Measurements from ENCODE around the gene NDC1. TPM values are rescaled to one million over a fixed set of nuclear protein-coding genes. Genes with fewer than 3 reads are reported as not detected.

Gene NDC1
- total and polyA plus RNA-seq, 2 experiments from 2014 or later = 11.7 to 20.5 TPM

DNA sequence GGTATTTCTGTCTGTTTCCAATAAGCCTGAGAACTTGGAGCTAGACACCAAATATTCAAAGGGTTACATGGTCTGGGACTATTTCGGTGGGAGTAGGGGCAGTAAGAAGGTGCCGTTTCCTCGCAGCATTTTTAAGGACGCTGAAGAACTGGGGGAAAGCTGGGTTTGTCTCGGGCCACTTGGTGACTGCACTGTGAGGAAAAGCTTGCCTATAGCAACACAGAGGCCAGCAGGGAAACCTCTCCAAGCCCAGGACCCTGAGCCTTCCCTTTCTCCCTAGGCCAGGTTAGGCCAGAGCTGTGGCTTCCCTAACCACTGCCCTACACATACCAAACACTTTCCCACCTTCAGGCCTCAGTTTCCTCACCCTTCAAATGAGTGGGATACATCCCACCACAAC, 102.4 kb downstream of the NDC1 start:
- Histone ChIP-seq H3K9me3 (ENCODE audit: low read depth) (no peaks in the 10 kb centered on the region), H3K4me1 (ENCODE audit: low read depth) (peaks cover 5% of the 10 kb centered on the region), H3K27ac (no peak overlapping the region), H3K27me3 (peaks cover 43% of the 10 kb centered on the region), H3K4me3 (no peak overlapping the region), H3K36me3 (no peaks in the 10 kb centered on the region)
- DNase-seq (ENCODE audit: low read depth in 1 of 2, low spot score in 1 of 2) = peak in 1 of 2 donors; percentile 12
- TF ChIP-seq, protein P1, sequence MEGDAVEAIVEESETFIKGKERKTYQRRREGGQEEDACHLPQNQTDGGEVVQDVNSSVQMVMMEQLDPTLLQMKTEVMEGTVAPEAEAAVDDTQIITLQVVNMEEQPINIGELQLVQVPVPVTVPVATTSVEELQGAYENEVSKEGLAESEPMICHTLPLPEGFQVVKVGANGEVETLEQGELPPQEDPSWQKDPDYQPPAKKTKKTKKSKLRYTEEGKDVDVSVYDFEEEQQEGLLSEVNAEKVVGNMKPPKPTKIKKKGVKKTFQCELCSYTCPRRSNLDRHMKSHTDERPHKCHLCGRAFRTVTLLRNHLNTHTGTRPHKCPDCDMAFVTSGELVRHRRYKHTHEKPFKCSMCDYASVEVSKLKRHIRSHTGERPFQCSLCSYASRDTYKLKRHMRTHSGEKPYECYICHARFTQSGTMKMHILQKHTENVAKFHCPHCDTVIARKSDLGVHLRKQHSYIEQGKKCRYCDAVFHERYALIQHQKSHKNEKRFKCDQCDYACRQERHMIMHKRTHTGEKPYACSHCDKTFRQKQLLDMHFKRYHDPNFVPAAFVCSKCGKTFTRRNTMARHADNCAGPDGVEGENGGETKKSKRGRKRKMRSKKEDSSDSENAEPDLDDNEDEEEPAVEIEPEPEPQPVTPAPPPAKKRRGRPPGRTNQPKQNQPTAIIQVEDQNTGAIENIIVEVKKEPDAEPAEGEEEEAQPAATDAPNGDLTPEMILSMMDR (IDR thresholded peaks at IDR 0.05; ENCODE audit: low read depth, low read length) = no peak

DNA sequence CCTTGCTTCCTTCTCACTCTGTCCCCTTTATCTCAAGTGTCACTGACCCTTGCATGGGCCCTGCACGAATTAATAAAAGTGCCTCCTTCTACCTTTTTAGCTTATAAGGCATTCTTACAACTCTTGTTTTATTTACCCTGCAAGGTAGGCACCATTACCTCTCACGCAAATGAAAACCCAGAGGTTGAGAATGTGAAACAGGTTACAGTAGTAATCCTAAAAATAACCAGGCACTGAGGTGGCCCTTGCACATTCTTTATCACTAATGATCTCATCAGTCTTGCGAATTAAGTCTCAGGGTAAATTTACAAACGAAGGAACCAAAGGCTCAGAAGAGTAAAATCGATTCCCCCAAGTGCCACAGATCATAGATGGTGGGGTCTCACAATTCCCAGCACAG, 102.8 kb downstream of the NDC1 start:
- peaks cover 39% of the 10 kb centered on the region for H3K27me3 ChIP-seq
- no peak for DNase-seq (ENCODE audit: low read depth in 1 of 2, low spot score in 1 of 2)
- TF ChIP-seq, protein P1 (IDR thresholded peaks at IDR 0.05; ENCODE audit: low read depth, low read length) = no peak
- H3K9me3 ChIP-seq (ENCODE audit: low read depth) = no peaks in the 10 kb centered on the region
- no peak overlapping the region for H3K4me3 ChIP-seq
- no peaks in the 10 kb centered on the region for H3K36me3 ChIP-seq
- no peak overlapping the region for H3K27ac ChIP-seq
- peaks cover 5% of the 10 kb centered on the region for H3K4me1 ChIP-seq (ENCODE audit: low read depth)

DNA sequence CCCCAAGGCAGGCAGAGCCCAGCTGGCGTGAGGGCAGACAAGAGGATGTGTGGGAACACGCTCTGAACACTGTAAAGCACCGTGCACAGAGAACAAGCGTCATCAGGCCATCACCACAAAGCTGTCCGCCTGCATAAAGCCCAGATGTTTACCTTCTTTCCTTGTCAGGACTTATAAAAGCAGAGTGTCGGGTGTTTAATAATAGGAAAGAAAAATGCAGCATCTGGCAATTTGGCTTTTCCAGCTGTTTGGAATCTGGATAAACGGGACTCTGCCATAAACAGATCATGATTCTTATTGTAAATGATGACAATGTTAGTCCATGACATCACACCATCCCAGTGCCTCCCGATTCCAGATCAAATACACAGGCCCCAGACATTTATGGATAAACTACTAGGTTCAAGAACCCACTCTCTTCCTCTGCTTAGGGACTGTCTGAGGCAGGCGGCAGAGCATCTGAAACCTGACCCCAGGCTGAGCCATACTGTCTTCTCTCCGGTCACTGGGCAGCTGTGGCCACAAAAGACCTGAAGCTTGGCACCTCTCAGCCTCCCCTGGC, 103.4 kb downstream of the NDC1 start:
- no peak overlapping the region for H3K4me3 ChIP-seq
- peak; percentile 46 to 66 for DNase-seq (ENCODE audit: low read depth in 1 of 2, low spot score in 1 of 2)
- no peaks in the 10 kb centered on the region for H3K9me3 ChIP-seq (ENCODE audit: low read depth)
- H3K36me3 ChIP-seq = no peaks in the 10 kb centered on the region
- peaks cover 33% of the 10 kb centered on the region for H3K27me3 ChIP-seq
- TF ChIP-seq, protein P1 (IDR thresholded peaks at IDR 0.05; ENCODE audit: low read depth, low read length) = no peak
- no peak overlapping the region for H3K27ac ChIP-seq
- H3K4me1 ChIP-seq (ENCODE audit: low read depth) = peaks cover 5% of the 10 kb centered on the region

DNA sequence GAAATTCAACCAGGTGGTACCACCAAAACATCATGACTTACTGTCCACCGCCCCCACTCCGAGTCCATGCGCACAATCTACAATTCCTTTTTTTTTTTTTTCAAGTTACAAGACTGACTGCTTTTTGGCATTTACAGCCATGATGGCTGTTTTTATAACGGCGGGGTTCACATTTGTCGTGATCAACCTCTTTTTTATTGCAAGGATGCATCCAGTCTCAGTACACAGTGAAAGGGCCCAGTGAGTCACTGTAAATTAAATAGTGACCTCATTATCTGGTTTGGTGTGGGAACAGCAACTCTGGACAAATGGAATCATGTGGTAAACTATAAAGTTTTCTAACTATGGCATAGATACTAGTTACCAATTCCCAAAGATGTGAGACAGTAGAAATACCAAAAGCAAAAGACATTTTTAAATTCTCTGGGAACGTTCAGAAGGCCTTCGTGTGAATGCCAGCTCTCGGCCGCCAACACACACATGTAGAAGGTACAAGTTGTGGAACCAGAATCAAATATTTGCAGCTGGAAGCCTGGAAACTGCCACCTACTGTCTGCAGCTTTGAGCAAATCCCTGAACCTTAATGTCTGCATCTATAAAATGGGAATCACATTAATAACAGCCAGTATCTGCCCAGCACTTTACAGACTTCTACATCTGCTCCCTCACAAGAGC, 104.0 kb downstream of the NDC1 start:
- no peak overlapping the region for H3K4me3 ChIP-seq
- H3K36me3 ChIP-seq = no peaks in the 10 kb centered on the region
- DNase-seq (ENCODE audit: low read depth in 1 of 2, low spot score in 1 of 2) = no peak
- peaks cover 5% of the 10 kb centered on the region for H3K4me1 ChIP-seq (ENCODE audit: low read depth)
- no peak overlapping the region for H3K27ac ChIP-seq
- no peaks in the 10 kb centered on the region for H3K9me3 ChIP-seq (ENCODE audit: low read depth)
- H3K27me3 ChIP-seq = peaks cover 28% of the 10 kb centered on the region
- TF ChIP-seq, protein P1 (IDR thresholded peaks at IDR 0.05; ENCODE audit: low read depth, low read length) = no peak

DNA sequence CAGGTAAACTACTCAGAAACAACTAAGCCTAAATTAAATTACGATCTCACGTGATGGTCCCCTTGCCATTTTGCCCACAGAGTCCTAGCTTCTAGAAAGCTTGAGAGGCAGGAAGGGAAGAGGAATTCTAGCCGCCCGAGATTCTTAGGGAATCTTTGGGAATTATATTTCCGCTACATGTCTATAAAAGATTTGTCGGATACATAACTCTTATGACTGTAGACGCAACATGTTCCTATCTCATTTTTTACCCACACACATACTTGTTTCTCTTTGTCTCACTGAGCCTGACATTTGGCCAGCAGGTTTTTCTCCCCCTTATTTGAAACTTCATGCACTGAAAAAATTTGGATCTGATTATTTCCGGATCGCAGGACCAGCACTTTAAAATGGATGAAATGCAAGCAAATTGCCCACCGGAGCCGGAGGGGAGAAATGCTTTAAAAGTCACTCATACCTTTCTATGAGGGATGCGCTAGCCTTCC, 104.6 kb downstream of the NDC1 start:
- Histone ChIP-seq H3K36me3 (no peaks in the 10 kb centered on the region), H3K9me3 (ENCODE audit: low read depth) (no peaks in the 10 kb centered on the region), H3K4me3 (no peak overlapping the region), H3K27me3 (peaks cover 24% of the 10 kb centered on the region), H3K4me1 (ENCODE audit: low read depth) (peaks cover 5% of the 10 kb centered on the region), H3K27ac (no peak overlapping the region)
- no peak for DNase-seq (ENCODE audit: low read depth in 1 of 2, low spot score in 1 of 2)
- TF ChIP-seq, protein P1 (IDR thresholded peaks at IDR 0.05; ENCODE audit: low read depth, low read length) = no peak

Data from cardiac muscle cell (in vitro differentiated cells and primary cell).